Gastroesophageal sphincter (tissue), 4 donors: ENCODE results near the gene DHCR24. TPM values are rescaled to one million over a fixed set of nuclear protein-coding genes. Genes with fewer than 3 reads are reported as not detected.

Source experiments
- ATAC-seq: fragments of 150-250 bp; one replicate; pipeline ENCODE4 v1.9.1; 2016; ENCODE audit warnings: mild to moderate bottlenecking, moderate library complexity
- H3K27ac ChIP-seq, 4 donors: fragments of 200-600 bp; sonication (generic) in 3 of 4; 1 replicate in 3 of 4; 2 replicates in 1 of 4; pipeline ENCODE4 v1.5.1; 2016 to 2019
- H3K27me3 ChIP-seq: fragments of 200-600 bp; sonication (generic); one replicate; pipeline ENCODE4 v1.5.1; 2019
- H3K36me3 ChIP-seq, 2 donors: fragments of 200-600 bp; sonication (generic); one replicate each; pipeline ENCODE4 v1.5.1; 2019; ENCODE audit warnings: control low read depth in 1 of 2
- H3K4me1 ChIP-seq, 3 donors: fragments of 200-600 bp; sonication (generic); 1 replicate in 2 of 3; 2 replicates in 1 of 3; pipeline ENCODE4 v1.5.1; 2016 to 2019; ENCODE audit warnings: control low read depth in 2 of 3
- H3K4me3 ChIP-seq, 2 donors: fragments of 200-600 bp; sonication (generic); one replicate each; pipeline ENCODE4 v1.5.1; 2019; ENCODE audit warnings: mild to moderate bottlenecking in 1 of 2, moderate library complexity in 1 of 2
- H3K9me3 ChIP-seq, 3 donors: fragments of 200-600 bp; sonication (generic); one replicate each; pipeline ENCODE4 v1.5.1; 2017 to 2019; ENCODE audit warnings: control low read depth in 2 of 3
- CTCF ChIP-seq, 4 experiments: fragments of 200-600 bp in 2 of 4; fragments of 450-650 bp in 2 of 4; sonication (generic) in 1 of 4; IDR thresholded peaks; one replicate each; pipeline ENCODE4 v1.5.1; 2017 to 2019; ENCODE audit warnings: antibody characterized with exemption in 4 of 4, mild to moderate bottlenecking in 2 of 4, moderate library complexity in 2 of 4
- EP300 ChIP-seq: sonication (generic); formaldehyde crosslinking; IDR thresholded peaks from one replicate; pipeline ENCODE4 v1.6.1; 2017; ENCODE audit warnings: antibody characterized with exemption, mild to moderate bottlenecking
- POLR2A ChIP-seq, 2 donors: fragments of 450-650 bp; IDR thresholded peaks; one replicate each; pipeline ENCODE4 v1.6.1; 2017; ENCODE audit warnings: antibody characterized with exemption in 2 of 2, mild to moderate bottlenecking in 2 of 2, moderate library complexity in 1 of 2
- POLR2AphosphoS5 ChIP-seq: sonication (generic); formaldehyde crosslinking; IDR thresholded peaks from one replicate; pipeline ENCODE4 v1.6.1; 2017; ENCODE audit warnings: antibody characterized with exemption
- WGBS, 2 donors: methylation state at CpG; one replicate each; pipeline ENCODE4 v1.1.5; 2018; ENCODE audit warnings: low coverage in 1 of 2; 5-methylcytosine and 5-hydroxymethylcytosine counted together
- total RNA-seq, 4 donors: library from RNA; depleted of rRNA; stranded (reverse); fragments of >200 nt; gene quantifications; one replicate each; pipeline ENCODE4 v1.1.0, GENCODE V29; 2016

DHCR24 gene
- total RNA-seq, 4 donors from 2014 or later, result 7.9 to 31.9 (median 15.9) TPM

GRCh38 chr1:54805466-54805865 lies 81.5 kb downstream of the DHCR24 start:
- H3K4me1 ChIP-seq, result peaks cover 0 to 14% (median 3%) of the 10 kb centered on the region in 3 donors
- ATAC-seq, result no peak
- H3K36me3 ChIP-seq, result no peaks in the 10 kb centered on the region
- no peaks in the 10 kb centered on the region for H3K9me3 ChIP-seq
- 100% methylated on average over 1 of the region's 3 CpGs; no CpG with 5 or more reads in 1 of the 2 donors for WGBS, 2 donors
- H3K27me3 ChIP-seq, result peaks cover 54% of the 10 kb centered on the region
- TF ChIP-seq POLR2AphosphoS5, result no peak
- TF ChIP-seq CTCF (IDR thresholded peaks at IDR 0.05), result no peak
- no peak for TF ChIP-seq EP300
- no peak for TF ChIP-seq POLR2A (IDR thresholded peaks at IDR 0.05)
- H3K27ac ChIP-seq, result no peak overlapping the region
- H3K4me3 ChIP-seq, result no peak overlapping the region

DNA sequence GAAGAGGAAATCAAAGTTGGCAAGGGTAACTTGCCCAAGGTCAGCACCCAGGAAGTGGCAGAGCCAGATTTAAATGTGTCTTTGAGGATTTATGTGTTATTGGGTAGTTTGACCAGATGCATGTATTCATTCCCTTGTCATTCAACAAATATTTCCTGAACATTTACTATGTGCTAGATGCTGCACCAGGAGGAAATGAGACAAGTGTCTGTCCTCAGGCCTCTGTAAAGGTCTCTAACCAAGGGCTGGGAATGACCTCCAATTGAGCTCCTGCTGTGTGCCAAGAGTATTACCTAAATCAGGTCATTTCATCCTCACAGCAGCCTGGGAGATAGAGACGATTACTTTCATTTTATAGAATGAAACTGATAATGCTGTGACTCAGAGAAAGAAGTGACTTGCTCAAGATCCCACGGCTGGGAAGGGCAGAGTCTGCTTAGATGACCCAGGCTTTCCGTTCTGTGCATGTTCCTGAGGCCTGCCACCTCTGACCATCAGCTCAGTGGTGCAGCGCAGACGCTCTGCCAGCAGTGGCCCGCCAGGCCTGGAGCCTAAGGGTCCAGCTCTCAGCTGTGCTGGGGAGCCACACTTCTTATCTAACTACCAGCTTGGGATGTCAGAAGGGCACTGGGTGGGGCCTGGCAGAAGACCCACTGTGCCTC lies 82.4 kb downstream of the DHCR24 start:
- H3K4me1 ChIP-seq, result peaks cover 0 to 14% (median 3%) of the 10 kb centered on the region in 3 donors
- ATAC-seq, result no peak
- H3K9me3 ChIP-seq, result no peaks in the 10 kb centered on the region
- H3K36me3 ChIP-seq, result no peaks in the 10 kb centered on the region
- no peak overlapping the region for H3K27ac ChIP-seq
- H3K27me3 ChIP-seq, result peaks cover 58% of the 10 kb centered on the region
- 80 to 81% methylated on average over 1 to 3 of the region's 6 CpGs for WGBS, 2 donors
- no peak for TF ChIP-seq POLR2AphosphoS5
- no peak for TF ChIP-seq CTCF (IDR thresholded peaks at IDR 0.05)
- TF ChIP-seq POLR2A (IDR thresholded peaks at IDR 0.05), result no peak
- no peak for TF ChIP-seq EP300
- H3K4me3 ChIP-seq, result no peak overlapping the region

DNA sequence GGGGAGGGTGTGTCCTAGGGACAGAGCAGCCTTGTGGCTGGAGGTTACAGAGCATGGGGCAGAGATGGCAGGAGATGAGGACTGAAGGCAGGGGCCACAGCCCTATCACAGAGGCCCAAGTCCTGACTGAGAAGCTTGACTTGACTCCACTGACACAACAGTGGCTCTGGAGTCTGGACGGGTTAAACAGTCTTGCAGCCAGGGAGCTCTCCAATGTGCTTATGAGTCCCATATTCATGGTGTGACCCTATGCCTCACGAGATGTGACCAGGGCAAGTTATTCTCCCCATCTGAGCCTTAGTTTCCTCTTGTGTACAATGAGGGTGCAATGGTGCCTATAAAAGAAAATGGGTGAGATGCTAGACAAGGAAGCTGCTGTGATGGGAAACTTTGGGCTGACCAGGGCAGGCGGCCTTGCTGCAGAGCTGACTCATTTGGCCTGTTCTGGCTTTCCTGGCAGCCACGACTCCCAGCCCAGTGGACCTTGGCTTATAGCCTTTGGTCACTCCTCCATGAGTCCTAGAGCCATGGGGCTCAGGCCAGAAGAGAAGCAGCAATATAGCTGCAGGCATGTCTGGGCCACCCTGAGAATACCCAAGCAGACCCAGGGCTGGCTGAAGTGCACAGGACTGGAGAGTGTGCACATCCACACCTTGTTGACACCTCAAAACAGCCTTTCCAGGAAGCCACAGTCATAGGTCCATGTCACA lies 83.1 kb downstream of the DHCR24 start:
- Histone ChIP-seq H3K4me3 (no peak overlapping the region), H3K36me3 (no peaks in the 10 kb centered on the region), H3K9me3 (no peaks in the 10 kb centered on the region), H3K4me1 (peaks cover 0 to 14% (median 3%) of the 10 kb centered on the region in 3 donors), H3K27ac (no peak overlapping the region), H3K27me3 (peaks cover 58% of the 10 kb centered on the region)
- ATAC-seq, result peak; percentile 45
- no peak for TF ChIP-seq CTCF (IDR thresholded peaks at IDR 0.05)
- TF ChIP-seq POLR2AphosphoS5, result no peak
- TF ChIP-seq POLR2A (IDR thresholded peaks at IDR 0.05), result no peak
- WGBS, 2 donors, result 33 to 77% methylated on average over 1 to 2 of the region's 4 CpGs

DNA sequence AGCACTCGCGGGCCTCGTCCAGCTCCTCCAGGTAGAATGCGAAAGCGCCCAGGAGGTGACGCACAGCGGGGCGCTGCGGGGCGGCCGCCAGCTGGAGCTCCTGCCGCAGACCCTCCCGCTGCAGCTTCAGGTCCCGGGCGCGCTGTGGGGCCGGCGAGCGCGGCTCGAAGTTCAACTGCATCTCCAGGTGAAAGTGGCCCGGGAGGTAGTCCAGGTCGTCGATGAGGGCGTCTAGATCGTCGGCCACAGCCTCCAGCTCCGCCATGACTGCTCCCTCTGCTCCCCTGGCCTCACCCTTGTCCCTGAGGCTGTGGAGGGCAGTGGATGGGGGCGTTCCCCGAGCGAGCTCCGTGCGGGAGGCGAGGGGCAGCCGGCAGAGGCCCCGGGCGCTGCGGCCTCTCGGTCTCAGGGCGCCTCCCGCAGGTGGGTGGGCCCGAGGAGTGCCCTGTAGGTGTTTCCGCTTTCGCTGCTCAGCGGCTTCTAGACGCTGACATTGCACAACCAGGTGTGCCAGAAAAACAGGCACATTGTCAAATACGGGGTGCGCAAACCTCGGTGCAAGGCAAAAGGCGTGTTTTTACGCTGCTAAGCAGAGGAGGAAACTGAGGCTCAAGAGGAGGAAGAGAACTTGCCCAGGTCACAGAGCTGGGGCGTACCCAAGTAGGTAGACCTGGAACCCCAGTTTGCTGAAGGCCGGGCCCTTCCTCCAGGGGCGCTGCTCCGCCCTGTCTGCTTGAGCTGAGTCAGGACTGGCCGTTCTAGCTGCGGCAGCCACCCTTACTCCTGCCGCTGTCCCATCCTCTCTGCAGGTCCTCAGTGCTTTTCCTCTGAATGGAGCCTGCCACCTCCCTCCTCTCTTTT lies 85.9 kb downstream of the DHCR24 start, which contains the start of gene TTC22:
Gene TTC22, minus strand, starts transcription at position 425 of the 861 bp plus-strand sequence. Its CDS starts 160 bp downstream, at position 265.
- Histone ChIP-seq H3K4me1 (peaks cover 0 to 14% (median 3%) of the 10 kb centered on the region in 3 donors), H3K36me3 (no peaks in the 10 kb centered on the region), H3K27ac (no peak within 1 kb of the TSS), H3K9me3 (no peaks in the 10 kb centered on the region), H3K27me3 (peaks cover 58% of the 10 kb centered on the region), H3K4me3 (peak within 1 kb of the TSS; percentile 8 to 44)
- WGBS, 2 donors, result 5 to 20% methylated on average over 10 to 17 of the region's 58 CpGs
- ATAC-seq, result peak; percentile 25
- TF ChIP-seq POLR2AphosphoS5, result no peak
- TF ChIP-seq POLR2A (IDR thresholded peaks at IDR 0.05), result no peak
- peak in 2 of 4 experiments; percentile 12 to 29 for TF ChIP-seq CTCF (IDR thresholded peaks at IDR 0.05)
